Adipose tissue (tissue), 3 donors: Measurements from ENCODE around the gene SMARCAL1. TPM values are rescaled to one million over a fixed set of nuclear protein-coding genes. Genes with fewer than 3 reads are reported as not detected.

Experiments
- H3K27ac ChIP-seq: one replicate; pipeline ENCODE4 v1.5.1; 2013; ENCODE audit warnings: low read depth, low read length
- WGBS, 3 donors: extraction: QIAGEN DNeasy Blood & Tissue Kit; methylation state at CpG; one replicate each; pipeline ENCODE4 v1.1.7; 2013; 5-methylcytosine and 5-hydroxymethylcytosine counted together
- polyA plus RNA-seq, 3 donors: library from polyadenylated mRNA; stranded (reverse); fragments of 200-250 nt; gene quantifications; one replicate each; pipeline ENCODE4 v1.2.3, GENCODE V29; 2013
- donor health status: healthy with polysubstance abuse.
- donor health status: Bipolar disorder and iron deficiency.
- donor health status: healthy.

SMARCAL1 gene
- polyA plus RNA-seq, 3 donors, result 6.7 to 7.5 (median 6.8) TPM

DNA sequence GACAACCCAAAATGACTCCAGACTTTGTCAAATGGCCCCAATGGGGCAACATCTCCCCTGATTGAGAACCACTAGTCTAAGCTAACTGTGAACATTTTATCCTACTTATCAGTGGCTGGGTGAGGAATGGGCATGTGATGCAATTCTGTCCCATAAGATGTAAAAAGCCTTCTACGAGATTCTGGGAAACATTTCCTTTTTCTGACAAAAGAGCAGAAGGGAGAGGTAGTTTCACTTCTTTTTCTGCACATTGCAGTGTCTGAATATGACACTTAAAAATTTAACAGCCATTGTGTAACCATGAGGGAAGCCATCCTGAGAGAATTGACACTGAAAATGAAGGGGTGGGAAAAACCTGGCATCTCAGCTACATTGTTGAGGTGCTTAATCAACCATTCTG, 22.7 kb upstream of the SMARCAL1 start:
- no peak overlapping the region for H3K27ac ChIP-seq
- 38 to 61% (median 42%) methylated on average over 1 of the region's 1 CpG for WGBS, 3 donors

DNA sequence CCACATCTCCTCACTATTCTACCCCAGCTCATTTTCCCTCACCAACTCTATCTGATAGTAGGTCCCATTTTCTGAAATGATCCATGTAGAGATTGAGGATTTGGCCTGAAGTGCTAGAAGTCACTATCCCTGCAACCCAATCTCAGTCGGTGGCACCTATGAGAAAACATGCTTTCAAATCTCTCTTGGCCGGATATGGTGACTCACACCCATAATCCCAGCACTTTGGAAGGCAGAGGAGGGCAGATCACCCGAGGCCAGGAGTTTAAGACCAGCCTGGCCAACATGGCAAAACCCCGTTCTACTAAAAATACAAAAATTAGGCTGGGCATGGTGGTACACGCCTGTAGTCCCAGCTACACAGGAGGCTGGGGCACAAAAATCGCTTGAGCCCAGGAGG, 20.9 kb upstream of the SMARCAL1 start:
- WGBS, 3 donors, result 81 to 89% (median 86%) methylated on average over 6 of the region's 6 CpGs
- no peak overlapping the region for H3K27ac ChIP-seq

DNA sequence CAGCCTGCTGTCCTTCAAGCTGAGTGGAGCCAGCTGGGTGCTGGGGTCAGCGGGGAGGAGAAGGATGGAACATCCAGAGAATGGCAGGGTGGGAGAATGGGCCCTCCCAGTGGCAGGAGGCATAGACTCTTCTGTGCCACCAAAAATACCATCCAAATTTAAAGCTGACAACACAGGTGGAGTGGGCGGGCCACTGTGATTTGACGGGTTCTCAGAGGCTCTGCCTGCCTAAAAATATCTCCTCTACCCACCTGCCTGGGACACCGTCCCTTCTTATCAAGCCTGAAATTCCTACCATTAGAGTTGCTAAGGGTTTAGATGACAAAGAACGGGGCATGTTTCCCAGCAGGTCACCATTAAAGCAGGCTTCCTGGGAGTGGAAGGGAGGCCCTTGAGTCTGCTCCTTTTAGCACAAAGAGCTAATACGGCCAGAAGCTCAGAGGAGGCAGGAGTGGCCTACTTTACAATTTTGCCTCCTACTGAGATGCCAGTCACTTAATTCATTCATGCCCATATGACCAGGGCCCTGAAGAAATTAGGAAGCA, 20.2 kb upstream of the SMARCAL1 start:
- 89 to 94% (median 90%) methylated on average over 6 of the region's 6 CpGs for WGBS, 3 donors
- no peak overlapping the region for H3K27ac ChIP-seq

DNA sequence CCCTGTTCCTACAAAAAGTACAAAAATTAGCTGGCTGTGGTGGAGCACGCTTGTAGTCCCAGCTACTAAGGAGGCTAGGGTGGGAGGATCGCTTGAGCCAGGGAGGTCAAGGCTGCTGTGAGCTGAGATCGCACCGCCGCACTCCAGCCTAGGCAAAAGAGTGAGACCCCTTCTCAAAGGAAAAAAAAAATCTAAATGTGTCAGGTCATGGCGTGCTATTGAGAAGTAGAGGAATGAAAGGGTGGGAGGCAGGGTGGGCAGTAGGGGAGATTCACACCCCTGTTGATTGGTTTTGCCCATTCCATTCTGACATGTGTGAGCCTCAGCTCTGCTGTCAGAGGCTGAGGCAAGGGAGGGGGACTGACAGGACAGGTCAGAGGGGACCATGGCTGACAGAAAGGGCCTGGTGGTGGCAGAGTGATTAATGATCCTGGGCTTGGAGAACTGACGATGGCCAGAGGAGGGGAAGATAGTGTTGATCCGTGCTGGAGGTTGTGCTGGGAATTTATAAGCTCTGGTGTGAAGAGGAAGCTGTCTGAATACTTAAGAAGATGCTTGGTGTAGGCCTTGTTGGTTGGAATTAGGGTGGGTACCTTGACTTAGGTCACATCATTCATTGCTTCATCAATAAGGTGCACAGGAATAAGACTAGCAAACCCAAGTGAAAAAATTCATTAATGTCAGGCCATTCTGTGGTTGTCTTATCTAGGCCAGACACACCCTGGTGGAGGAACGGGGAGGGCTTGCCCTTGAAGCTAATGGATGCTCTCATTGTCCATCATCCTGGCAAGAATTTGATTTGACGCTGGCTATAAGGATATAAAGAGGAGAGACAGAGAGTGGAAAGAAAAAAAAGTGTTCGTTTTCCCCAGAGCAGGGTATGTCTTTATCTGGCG, 19.1 kb upstream of the SMARCAL1 start:
- WGBS, 3 donors, result 76 to 81% (median 77%) methylated on average over 12 of the region's 12 CpGs

DNA sequence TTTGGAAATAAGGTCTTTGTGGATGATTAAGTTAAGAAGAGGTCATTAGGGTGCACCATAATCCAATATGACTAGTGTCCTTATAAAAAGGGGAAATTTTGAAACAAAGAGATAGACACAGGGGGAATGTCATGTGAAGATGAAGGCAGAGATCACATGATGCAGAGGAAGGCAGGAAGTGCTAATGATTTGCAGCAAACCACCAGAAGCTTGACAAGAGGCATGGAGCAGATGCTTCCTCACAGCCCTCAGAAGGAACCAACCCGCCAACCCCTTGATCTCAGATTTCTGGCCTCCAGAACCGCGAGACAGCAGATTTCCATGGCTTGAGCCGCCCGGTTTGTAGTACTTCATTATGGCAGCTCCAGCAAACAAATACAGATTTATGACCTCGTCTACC, 17.4 kb upstream of the SMARCAL1 start:
- H3K27ac ChIP-seq, result no peak overlapping the region
- WGBS, 3 donors, result 43 to 83% (median 54%) methylated on average over 6 of the region's 6 CpGs

More for the DNA sequence above, 19.1 kb upstream of the SMARCAL1 start:
- H3K27ac ChIP-seq, result no peak overlapping the region

DNA sequence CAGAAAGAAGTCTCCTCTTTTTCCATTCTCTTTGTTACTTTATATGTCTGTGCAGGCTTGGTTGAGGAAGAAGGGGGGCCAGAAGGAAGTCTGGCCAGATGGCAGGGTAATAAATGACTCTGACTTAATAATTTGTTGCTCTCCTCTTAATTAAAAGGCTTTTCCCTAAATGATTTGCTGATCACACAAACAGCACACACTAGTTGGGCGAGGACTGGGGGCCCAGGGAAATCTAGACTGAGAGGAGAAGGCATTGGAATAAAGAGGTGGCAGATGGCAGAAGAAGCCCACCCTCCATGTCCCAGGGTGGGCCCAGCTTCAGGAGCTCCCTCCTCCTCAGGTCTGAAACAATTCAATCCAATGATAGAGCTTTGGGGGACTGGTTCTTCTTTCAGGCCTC, 12.7 kb upstream of the SMARCAL1 start:
- H3K27ac ChIP-seq, result no peak overlapping the region
- 24 to 67% (median 60%) methylated on average over 1 of the region's 1 CpG for WGBS, 3 donors

DNA sequence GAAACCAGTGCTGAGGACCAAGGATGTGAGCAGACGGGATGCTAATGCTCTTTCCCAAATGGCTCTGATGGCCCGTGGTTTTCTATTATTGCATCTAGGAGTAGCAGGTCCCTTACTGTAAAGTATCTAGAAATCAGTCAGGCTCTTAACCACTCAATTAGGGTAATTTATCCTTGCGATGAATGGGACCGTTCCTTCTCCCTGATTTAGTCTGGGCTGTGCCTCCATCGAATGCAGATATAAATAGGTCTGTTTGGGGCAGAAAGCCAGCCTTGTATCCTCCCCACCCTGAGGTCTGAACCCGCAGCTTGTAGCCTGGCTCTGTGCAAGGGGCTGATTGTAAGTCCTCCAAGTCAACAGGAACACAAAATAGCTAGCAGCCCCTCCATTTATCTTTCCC, 9.5 kb upstream of the SMARCAL1 start:
- 72 to 76% (median 72%) methylated on average over 6 of the region's 6 CpGs for WGBS, 3 donors
- no peak overlapping the region for H3K27ac ChIP-seq

DNA sequence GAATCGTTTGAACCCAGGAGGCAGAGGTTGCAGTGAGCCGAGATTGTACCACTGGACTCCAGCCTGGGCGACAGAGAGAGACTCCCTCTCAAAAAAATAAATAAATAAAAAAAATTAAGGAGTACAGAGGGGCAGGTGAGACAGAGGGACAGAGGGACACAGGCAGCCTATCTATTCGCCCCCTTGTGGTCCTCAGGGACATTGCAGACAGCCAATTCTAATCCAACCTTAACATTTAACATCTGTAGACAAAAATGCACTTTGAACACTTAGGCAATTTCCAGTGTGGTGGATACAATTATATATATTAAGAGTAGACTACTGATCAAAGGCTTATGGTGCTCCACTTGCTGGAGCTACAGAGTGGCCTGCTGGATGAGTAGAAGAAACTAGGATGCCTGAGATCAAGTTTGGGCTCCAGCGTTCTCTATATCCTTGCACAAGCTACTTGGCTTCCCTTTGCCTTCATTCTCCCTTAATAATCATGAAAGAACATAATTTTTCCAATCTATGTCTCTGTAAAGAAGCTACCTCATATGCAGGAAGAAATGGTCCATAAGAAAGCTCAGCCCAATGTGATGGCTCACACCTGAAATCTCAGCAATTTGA, 8.2 kb upstream of the SMARCAL1 start:
- 57 to 65% (median 58%) methylated on average over 4 to 5 of the region's 5 CpGs for WGBS, 3 donors
- no peak overlapping the region for H3K27ac ChIP-seq

DNA sequence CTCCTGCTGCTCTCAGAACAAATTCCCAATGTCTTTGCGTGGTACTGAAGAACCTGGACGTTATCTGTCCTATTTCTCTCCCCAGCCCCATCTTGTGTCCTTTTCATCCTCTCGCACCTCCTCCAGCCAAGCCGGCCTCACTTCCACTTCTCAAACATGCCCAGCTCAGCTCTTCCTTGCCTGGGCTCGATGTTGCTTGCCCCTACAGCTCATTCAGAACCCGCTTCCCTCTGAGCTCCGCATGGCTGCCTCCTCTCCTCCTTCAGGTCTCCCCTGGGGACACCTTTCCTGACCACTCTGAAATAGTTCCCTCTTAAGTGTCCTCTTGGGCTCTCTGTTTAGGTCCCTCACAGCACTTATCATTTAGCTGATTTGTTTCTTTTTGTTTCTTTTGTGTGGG, 6.7 kb upstream of the SMARCAL1 start:
- 69 to 89% (median 82%) methylated on average over 7 of the region's 7 CpGs for WGBS, 3 donors
- H3K27ac ChIP-seq, result no peak overlapping the region

DNA sequence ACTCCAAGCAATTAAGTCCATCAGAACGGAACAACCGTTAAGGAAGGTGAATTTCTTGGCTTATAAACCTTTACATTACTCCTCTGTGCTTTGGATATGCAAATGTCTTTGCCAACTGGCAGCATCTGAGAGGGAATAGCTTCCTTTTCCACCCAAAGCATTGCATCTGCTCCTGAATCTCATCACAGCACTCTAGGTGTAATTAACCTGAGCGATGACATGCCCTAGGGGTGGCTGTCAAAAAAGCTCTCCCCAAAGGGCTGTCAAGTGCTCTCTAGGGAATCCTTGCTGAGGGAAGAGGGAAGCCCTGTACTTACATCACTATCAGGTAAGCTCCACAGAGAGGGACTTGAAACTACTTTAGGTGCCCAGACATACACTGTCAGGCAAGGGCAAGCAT, 5.5 kb upstream of the SMARCAL1 start:
- 54 to 69% (median 67%) methylated on average over 3 of the region's 3 CpGs for WGBS, 3 donors
- no peak overlapping the region for H3K27ac ChIP-seq

DNA sequence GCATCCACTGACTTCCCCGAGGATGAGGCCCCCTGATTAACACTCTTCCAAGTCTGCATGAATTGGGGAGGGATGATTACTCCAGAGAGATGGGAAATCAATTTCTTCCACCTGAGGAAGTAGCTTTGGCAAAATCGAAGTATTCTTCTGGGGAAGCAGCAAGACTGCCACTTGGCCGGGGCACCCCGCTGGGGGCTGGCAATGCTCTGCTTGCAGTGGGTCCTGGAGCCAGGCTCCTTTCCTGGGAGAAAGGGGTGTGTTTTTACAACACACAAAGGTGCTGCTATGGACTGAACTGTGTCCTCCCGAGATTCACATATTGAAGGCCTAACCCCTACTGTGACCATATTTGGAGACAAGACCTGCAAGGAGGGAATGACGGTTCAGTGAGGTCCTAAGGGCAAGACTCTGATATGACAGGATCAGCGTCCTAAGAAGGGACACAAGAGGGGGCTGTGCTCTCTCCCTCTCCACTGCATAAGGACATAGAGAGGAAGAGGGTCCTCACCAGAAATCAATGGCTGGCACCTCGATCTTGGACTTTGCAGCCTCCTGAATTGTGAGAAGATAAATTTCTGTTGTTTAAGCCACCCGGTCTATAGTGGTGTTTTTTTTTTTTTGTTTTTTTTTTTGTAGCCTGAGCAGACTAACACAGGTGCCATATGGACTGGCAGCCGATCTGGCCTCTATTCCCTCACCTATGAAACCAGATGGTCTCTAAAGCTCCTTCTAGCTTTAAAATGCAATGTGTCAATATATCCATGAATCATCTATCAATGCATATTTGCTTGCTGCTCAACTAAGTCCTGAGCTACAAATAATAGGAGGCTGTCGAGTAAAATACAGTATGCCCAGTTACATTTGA, 3.6 kb upstream of the SMARCAL1 start:
- WGBS, 3 donors, result 63 to 74% (median 73%) methylated on average over 11 of the region's 11 CpGs
- no peak overlapping the region for H3K27ac ChIP-seq

DNA sequence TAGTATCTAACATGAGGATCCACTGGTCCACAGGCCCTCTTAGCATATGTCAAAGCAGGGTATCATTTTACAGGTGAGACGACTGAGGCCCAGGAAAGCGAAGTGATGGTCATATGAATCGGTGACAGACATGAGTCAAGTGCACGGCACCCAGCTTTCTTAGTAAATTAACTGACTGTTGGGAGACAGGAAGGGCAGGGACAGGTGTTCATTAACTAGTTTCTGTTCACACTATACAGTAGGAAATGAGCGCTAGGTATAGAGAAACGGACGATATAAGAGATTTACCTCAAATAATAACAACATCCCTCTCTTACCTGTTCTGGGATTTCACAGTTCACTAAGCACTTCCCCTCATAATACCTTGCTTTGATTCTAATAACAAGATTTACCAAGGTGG, 1.7 kb upstream of the SMARCAL1 start:
- 77 to 90% (median 89%) methylated on average over 7 of the region's 7 CpGs for WGBS, 3 donors
- H3K27ac ChIP-seq, result no peak overlapping the region

DNA sequence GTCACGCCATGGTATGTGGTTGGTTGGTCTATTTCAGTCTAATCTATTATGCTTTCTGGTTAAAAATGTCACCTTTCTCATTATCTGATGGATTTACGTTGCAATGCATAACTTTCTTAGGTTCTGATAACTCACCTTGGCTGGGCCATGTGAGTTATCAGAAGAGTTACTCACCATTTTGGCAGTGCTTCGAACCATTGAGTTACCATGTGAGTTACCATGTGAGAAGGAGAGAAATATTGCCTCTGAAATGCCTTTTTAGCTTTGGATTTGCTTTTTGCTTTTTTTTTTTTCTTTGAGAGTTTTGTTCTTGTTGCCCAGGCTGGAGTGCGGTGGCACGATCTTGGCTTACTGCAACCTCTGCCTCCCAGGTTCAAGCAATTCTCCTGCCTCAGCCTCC, 1.6 kb downstream of the SMARCAL1 start:
- 86 to 97% (median 95%) methylated on average over 5 of the region's 5 CpGs for WGBS, 3 donors
- H3K27ac ChIP-seq, result no peak overlapping the region

DNA sequence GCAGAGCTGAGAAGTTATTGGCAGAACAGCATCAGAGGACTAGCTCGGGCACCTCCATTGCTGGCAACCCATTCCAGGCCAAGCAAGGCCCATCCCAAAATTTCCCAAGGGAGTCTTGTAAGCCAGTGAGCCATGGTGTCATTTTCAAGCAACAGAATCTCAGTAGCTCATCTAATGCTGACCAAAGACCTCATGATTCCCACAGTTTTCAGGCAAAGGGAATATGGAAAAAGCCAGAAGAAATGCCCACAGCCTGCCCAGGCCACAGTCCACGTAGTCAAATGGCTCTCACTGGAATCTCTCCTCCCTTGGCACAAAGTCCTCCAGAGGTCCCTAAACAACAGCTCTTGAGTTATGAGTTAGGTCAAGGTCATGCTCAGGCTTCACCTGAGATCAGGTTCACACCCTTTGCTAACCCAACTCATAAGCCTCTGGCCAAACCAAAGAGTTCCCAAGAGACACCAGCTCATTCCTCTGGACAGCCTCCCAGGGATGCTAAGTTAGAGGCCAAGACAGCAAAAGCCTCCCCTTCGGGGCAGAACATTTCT, 2.6 kb downstream of the SMARCAL1 start:
- no peak overlapping the region for H3K27ac ChIP-seq
- 93 to 96% (median 95%) methylated on average over 3 of the region's 3 CpGs for WGBS, 3 donors

DNA sequence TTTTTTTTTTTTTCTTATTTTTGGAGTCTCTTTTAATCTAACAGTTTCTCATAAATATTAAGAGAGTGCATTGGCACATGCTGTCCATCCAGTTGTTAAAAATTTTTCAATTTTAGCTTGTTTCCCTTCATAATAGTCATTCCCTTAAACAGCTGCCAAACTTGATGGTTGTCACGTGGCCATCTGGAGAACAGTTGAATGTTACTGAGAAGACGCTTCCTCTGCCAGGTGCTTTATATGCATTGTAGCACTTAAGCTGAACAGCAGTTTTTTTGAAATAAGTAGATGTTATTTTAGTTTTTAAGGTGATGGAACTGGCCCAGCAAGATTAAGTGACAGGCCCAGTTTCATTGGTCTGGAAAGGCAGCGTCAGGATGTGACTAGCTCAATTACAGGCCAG, 3.3 kb downstream of the SMARCAL1 start:
- WGBS, 3 donors, result 90 to 94% (median 92%) methylated on average over 3 of the region's 3 CpGs
- no peak overlapping the region for H3K27ac ChIP-seq

DNA sequence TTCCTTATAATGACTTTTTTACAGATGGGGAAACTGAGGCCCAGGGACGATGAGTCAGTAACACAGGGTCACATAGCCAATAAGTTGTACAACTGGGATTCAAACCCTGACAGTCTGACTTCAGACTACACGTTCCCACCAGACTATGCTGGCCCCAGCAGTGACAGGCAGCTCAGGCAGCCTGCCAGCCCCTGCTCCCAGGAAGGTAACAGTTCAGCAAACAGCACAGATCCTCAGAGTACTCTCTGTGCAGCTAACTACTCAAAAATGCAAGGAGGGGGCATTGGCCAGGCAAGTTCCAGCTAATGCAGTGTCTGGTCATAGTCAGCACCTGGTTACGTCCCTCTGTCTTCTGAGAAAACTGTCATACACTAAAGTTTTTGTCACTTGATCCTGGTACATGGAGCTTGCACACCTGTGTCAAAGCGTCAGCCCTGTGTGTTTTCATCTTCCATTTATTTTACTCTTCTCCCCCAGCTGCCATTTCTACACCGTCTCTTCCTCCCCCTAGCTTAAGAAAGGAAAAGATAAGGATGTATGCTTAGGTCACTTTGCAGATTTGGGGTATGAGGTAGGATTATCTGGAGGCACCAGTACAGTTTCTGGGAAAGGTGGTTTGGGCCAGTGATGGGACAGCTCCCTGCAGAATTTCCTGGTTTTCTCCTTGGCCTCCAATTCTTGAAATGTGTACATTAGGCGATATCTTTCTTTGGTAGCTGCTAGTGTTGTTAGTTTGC, 4.5 kb downstream of the SMARCAL1 start:
- WGBS, 3 donors, result 82 to 89% (median 86%) methylated on average over 6 of the region's 6 CpGs

DNA sequence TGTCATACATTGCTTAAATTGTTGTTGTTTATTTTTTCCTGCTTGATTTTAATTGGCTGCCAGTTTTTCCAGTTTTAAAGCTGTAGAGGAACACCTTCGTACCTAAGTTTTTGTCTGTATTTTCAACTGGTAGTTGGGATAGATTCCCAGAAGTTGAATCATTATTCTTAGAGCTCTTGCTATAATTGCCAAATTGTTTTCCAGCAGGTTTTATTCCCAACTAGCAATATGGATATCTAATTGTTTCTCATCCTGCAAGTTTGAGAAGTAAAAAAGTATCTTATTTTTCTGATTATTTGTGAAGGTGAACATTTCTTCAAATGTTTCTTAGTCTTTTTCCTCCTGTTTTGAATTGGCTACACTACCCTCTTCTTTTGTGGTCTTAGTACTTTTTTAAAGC, 6.7 kb downstream of the SMARCAL1 start:
- WGBS, 3 donors, result 72 to 93% (median 86%) methylated on average over 1 of the region's 1 CpG
- H3K27ac ChIP-seq, result no peak overlapping the region

More for the DNA sequence above, 4.5 kb downstream of the SMARCAL1 start:
- H3K27ac ChIP-seq, result no peak overlapping the region
